ENCODE results near the gene PRRG4. TPM values are rescaled to one million over a fixed set of nuclear protein-coding genes. Genes with fewer than 3 reads are reported as not detected.

Gene PRRG4
- total and polyA plus RNA-seq, 2 of the 13 experiments (the other 11 are each of a cell fraction or from before 2014, with no cell fraction given), result 0.24 to 0.95 TPM

DNA sequence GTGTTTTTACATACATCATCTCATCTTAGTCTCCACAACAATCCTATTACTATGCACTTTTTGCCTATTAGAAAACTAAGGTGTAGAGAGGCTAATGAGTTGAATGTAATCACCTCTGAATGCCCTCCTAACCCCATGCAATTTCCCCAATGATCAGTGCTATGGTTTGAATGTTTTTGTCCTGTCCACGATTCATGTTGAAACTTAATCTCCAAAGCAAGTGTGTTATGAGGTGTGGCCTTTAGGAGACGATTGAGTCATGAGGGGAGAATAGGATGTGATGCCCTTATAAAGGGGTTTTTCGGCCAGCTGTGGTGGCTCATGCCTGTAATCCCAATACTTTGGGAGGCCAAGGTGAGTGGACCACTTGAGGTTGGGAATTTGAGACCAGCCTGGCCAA, 33.3 kb upstream of the PRRG4 start:
- Histone ChIP-seq H3K4me1 (ENCODE audit: insufficient read depth, low read length) (no peaks in the 10 kb centered on the region), H3K4me2 (ENCODE audit: low read depth, low read length) (no peak overlapping the region), H3K27me3 (ENCODE audit: control insufficient read depth in 1 of 2, insufficient read depth in 2 of 2, low read length in 2 of 2) (peaks cover 0 to 5% of the 10 kb centered on the region in 2 experiments; a peak in 2 of 5 replicates), H3K9me3 (ENCODE audit: low read length) (no peaks in the 10 kb centered on the region), H3K36me3 (replicated peaks in 1 of 2; ENCODE audit: control insufficient read depth in 1 of 2, insufficient read depth in 2 of 2, low read length in 2 of 2) (no peaks in the 10 kb centered on the region), H4K20me1 (ENCODE audit: insufficient read depth, low read length) (no peaks in the 10 kb centered on the region), H3K27ac (ENCODE audit: extremely low read length, insufficient read depth, low read length) (no peak overlapping the region), H3K79me2 (ENCODE audit: insufficient read depth, low read length) (no peaks in the 10 kb centered on the region), H3K4me3 (replicated peaks in 1 of 3; ENCODE audit: insufficient read depth in 1 of 3, low read depth in 2 of 3, low read length in 3 of 3) (no peak overlapping the region), H3K9ac (ENCODE audit: insufficient read depth, low read depth, low read length) (no peak overlapping the region), H2AFZ (ENCODE audit: low read length) (no peak overlapping the region)
- no TSS peak for BruUV-seq (replicated peaks)
- intact Hi-C loops (cut with micrococcal nuclease; ENCODE audit: unreplicated experiment) (no loop called here), in situ Hi-C loops (cut with HindIII; ENCODE audit: extremely low pct_ligation_motif_present, low pct_unique_long_range_greater_than_20kb) (no loop called here)
- CTCF ChIA-PET (ENCODE audit: low intra/inter-chr PET ratio, low total read pairs), result no interaction called here
- TF ChIP-seq STAG1 (CRISPR knock-in tag; IDR thresholded peaks at IDR 0.05), result no peak
- no peak for TF ChIP-seq PHF5A (CRISPR knock-in tag; IDR thresholded peaks at IDR 0.05; ENCODE audit: low read depth, unreplicated experiment)
- TF ChIP-seq, protein P1, sequence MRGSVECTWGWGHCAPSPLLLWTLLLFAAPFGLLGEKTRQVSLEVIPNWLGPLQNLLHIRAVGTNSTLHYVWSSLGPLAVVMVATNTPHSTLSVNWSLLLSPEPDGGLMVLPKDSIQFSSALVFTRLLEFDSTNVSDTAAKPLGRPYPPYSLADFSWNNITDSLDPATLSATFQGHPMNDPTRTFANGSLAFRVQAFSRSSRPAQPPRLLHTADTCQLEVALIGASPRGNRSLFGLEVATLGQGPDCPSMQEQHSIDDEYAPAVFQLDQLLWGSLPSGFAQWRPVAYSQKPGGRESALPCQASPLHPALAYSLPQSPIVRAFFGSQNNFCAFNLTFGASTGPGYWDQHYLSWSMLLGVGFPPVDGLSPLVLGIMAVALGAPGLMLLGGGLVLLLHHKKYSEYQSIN (CRISPR knock-in tag; IDR thresholded peaks at IDR 0.05; ENCODE audit: borderline replicate concordance), result no peak
- no peak for TF ChIP-seq ZNF576 (CRISPR knock-in tag; IDR thresholded peaks at IDR 0.05)
- no peak for TF ChIP-seq CSRNP2 (CRISPR knock-in tag; conservative IDR thresholded peaks at IDR 0.05; ENCODE audit: low read depth)
- TF ChIP-seq ZNF33A (CRISPR knock-in tag; IDR thresholded peaks at IDR 0.05; ENCODE audit: borderline replicate concordance), result no peak
- ATAC-seq, result no peak
- POLR2A ChIA-PET, result no interaction called here
- WGBS (ENCODE audit: low lambda C conversion rate), result 17% methylated on average over 3 of the region's 3 CpGs
- no peak for FAIRE-seq
- no peak for DNase-seq (ENCODE audit: low spot score)
